ENCODE data around the gene RBP3.

The RBP3 gene

GRCh38 chr10:47337310-47337709 lies 10.9 kb upstream of the RBP3 start:
- no peak for DNase-seq (ENCODE audit: low spot score)

GRCh38 chr10:47339186-47339735 lies 8.9 kb upstream of the RBP3 start:
- DNase-seq (ENCODE audit: low spot score): no peak

GRCh38 chr10:47339759-47340607 lies 8.2 kb upstream of the RBP3 start:
- DNase-seq (ENCODE audit: low spot score): no peak

GRCh38 chr10:47340608-47341170 lies 7.5 kb upstream of the RBP3 start:
- DNase-seq (ENCODE audit: low spot score): no peak

GRCh38 chr10:47344996-47345870 lies 2.9 kb upstream of the RBP3 start:
- DNase-seq (ENCODE audit: low spot score): no peak

GRCh38 chr10:47346581-47347302 lies 1.4 kb upstream of the RBP3 start:
- no peak for DNase-seq (ENCODE audit: low spot score)

- DNase-seq (ENCODE audit: low spot score): no peak
Measured at GRCh38 chr10:47347303-47347675, 874 bp upstream of the RBP3 start.

GRCh38 chr10:47348661-47349470 lies 703 bp downstream of the RBP3 start:
- no peak for DNase-seq (ENCODE audit: low spot score)

- DNase-seq (ENCODE audit: low spot score): no peak
Measured at GRCh38 chr10:47349516-47349915, 1.4 kb downstream of the RBP3 start.

GRCh38 chr10:47349941-47350371 lies 1.8 kb downstream of the RBP3 start:
- no peak for DNase-seq (ENCODE audit: low spot score)

- DNase-seq (ENCODE audit: low spot score): no peak
Measured at GRCh38 chr10:47350671-47351640, 2.8 kb downstream of the RBP3 start.

GRCh38 chr10:47351899-47352815 lies 4.0 kb downstream of the RBP3 start:
- DNase-seq (ENCODE audit: low spot score): no peak

GRCh38 chr10:47353351-47353750 lies 5.2 kb downstream of the RBP3 start:
- DNase-seq (ENCODE audit: low spot score): no peak

GRCh38 chr10:47354165-47354564 lies 6.0 kb downstream of the RBP3 start:
- DNase-seq (ENCODE audit: low spot score): no peak

- DNase-seq (ENCODE audit: low spot score): no peak
Measured at GRCh38 chr10:47354900-47355299, 6.7 kb downstream of the RBP3 start.

- DNase-seq (ENCODE audit: low spot score): no peak
Measured at GRCh38 chr10:47356708-47357107, 8.5 kb downstream of the RBP3 start.

- no peak for DNase-seq (ENCODE audit: low spot score)
Measured at GRCh38 chr10:47357131-47357582, 9.0 kb downstream of the RBP3 start.

GRCh38 chr10:47357911-47358310 lies 9.7 kb downstream of the RBP3 start:
- no peak for DNase-seq (ENCODE audit: low spot score)

Data from putamen (tissue), 1 donor.